HT-29 (cell line): ENCODE results near the gene PLEKHA5. TPM values are rescaled to one million over a fixed set of nuclear protein-coding genes. Genes with fewer than 3 reads are reported as not detected.

Experiments
- DNase-seq: peaks from one replicate; pipeline ENCODE4 v3.0.0-alpha.2; 2015; ENCODE audit warnings: low spot score
- total RNA-seq: library from RNA; depleted of rRNA; stranded (reverse); fragments of >200 nt; shearing (Covaris generic); gene quantifications from 2 replicates; pipeline ENCODE4 v1.2.3, GENCODE V29; 2014

The PLEKHA5 gene
- total RNA-seq, 1 experiment from 2014 or later = 19.9 TPM

- DNase-seq = no peak
These were observed 101.4 kb downstream of the PLEKHA5 start for GRCh38 chr12:19230896-19231295.

- DNase-seq = no peak
These were observed 104.7 kb downstream of the PLEKHA5 start for GRCh38 chr12:19234171-19234704.

- DNase-seq = no peak
These were observed 105.7 kb downstream of the PLEKHA5 start for GRCh38 chr12:19234981-19235871.

- no peak for DNase-seq
These were observed 107.1 kb downstream of the PLEKHA5 start for GRCh38 chr12:19236656-19237055.

GRCh38 chr12:19238540-19238939, 109.0 kb downstream of the PLEKHA5 start:
- DNase-seq = no peak

GRCh38 chr12:19239102-19239501, 109.6 kb downstream of the PLEKHA5 start:
- DNase-seq = no peak

- DNase-seq = no peak
These were observed 110.2 kb downstream of the PLEKHA5 start for GRCh38 chr12:19239616-19240234.

GRCh38 chr12:19242581-19242980, 113.0 kb downstream of the PLEKHA5 start:
- no peak for DNase-seq

- no peak for DNase-seq
These were observed 114.0 kb downstream of the PLEKHA5 start for GRCh38 chr12:19243551-19243950.

GRCh38 chr12:19244312-19244711, 114.8 kb downstream of the PLEKHA5 start:
- DNase-seq = no peak

GRCh38 chr12:19245106-19245505, 115.6 kb downstream of the PLEKHA5 start:
- no peak for DNase-seq

- no peak for DNase-seq
These were observed 116.1 kb downstream of the PLEKHA5 start for GRCh38 chr12:19245666-19246065.

- no peak for DNase-seq
These were observed 117.4 kb downstream of the PLEKHA5 start for GRCh38 chr12:19246933-19247332.

- DNase-seq = no peak
These were observed 119.5 kb downstream of the PLEKHA5 start for GRCh38 chr12:19248929-19249602.

- no peak for DNase-seq
These were observed 122.1 kb downstream of the PLEKHA5 start for GRCh38 chr12:19251481-19252132.

- no peak for DNase-seq
These were observed 130.6 kb downstream of the PLEKHA5 start for GRCh38 chr12:19260135-19260534.

GRCh38 chr12:19261773-19262172, 132.2 kb downstream of the PLEKHA5 start:
- no peak for DNase-seq

- DNase-seq = no peak
These were observed 134.1 kb downstream of the PLEKHA5 start for GRCh38 chr12:19263672-19264071.

- DNase-seq = peak; percentile 89
These were observed 144.2 kb downstream of the PLEKHA5 start for GRCh38 chr12:19273482-19274330.

GRCh38 chr12:19276767-19277166, 147.2 kb downstream of the PLEKHA5 start:
- no peak for DNase-seq

GRCh38 chr12:19277711-19278110, 148.2 kb downstream of the PLEKHA5 start:
- no peak for DNase-seq
